Smooth muscle cell (in vitro differentiated cells): ENCODE results near the gene ZNF439. TPM values are rescaled to one million over a fixed set of nuclear protein-coding genes. Genes with fewer than 3 reads are reported as not detected.
"Not testable (repeated sequence)": the region's sequence is repeated elsewhere in the genome, so short reads cannot be mapped to it uniquely, and the experiment has no call there.

Experiments
- DNase-seq: peaks from one replicate; lab custom pipeline; 2025; ENCODE audit not compliant: unreplicated experiment; lab: John Stamatoyannopoulos, UW
- H2AFZ ChIP-seq: fragments of 200-600 bp; sonication (generic); 2 replicates; pipeline ENCODE4 v1.6.0; 2016; ENCODE audit warnings: antibody characterized with exemption, low read depth, mild to moderate bottlenecking
- H3F3A ChIP-seq: fragments of 200-600 bp; sonication (generic); 2 replicates; pipeline ENCODE4 v1.6.0; 2017; ENCODE audit warnings: antibody characterized with exemption, low read depth
- H3K27ac ChIP-seq: fragments of 200-600 bp; sonication (generic); 2 replicates; pipeline ENCODE4 v1.5.1; 2016; ENCODE audit warnings: low read depth, mild to moderate bottlenecking
- H3K27me3 ChIP-seq: fragments of 200-600 bp; sonication (generic); 2 replicates; pipeline ENCODE4 v1.6.1; 2016; ENCODE audit warnings: low read depth, mild to moderate bottlenecking
- H3K36me3 ChIP-seq: fragments of 200-600 bp; sonication (generic); 2 replicates; pipeline ENCODE4 v1.5.1; 2016; ENCODE audit warnings: low read depth
- H3K4me1 ChIP-seq: fragments of 200-600 bp; sonication (generic); 2 replicates; pipeline ENCODE4 v1.5.1; 2016; ENCODE audit warnings: low read depth
- H3K4me2 ChIP-seq: fragments of 200-600 bp; sonication (generic); 2 replicates; pipeline ENCODE4 v1.6.0; 2016; ENCODE audit warnings: mild to moderate bottlenecking
- H3K4me3 ChIP-seq: fragments of 200-600 bp; sonication (generic); 2 replicates; pipeline ENCODE4 v1.5.1; 2016; ENCODE audit warnings: mild to moderate bottlenecking
- H3K79me2 ChIP-seq: fragments of 200-600 bp; sonication (generic); 2 replicates; pipeline ENCODE4 v1.6.0; 2016; ENCODE audit warnings: low read depth, mild to moderate bottlenecking
- H3K9ac ChIP-seq: fragments of 200-600 bp; sonication (generic); 2 replicates; pipeline ENCODE4 v1.6.0; 2016; ENCODE audit warnings: low read depth
- H3K9me3 ChIP-seq: fragments of 200-600 bp; sonication (generic); replicated peaks from 2 replicates; pipeline ENCODE4 v1.5.1; 2016; ENCODE audit warnings: low read depth
- H4K20me1 ChIP-seq: fragments of 200-600 bp; sonication (generic); 2 replicates; pipeline ENCODE4 v1.6.0; 2016; ENCODE audit warnings: low read depth
- CTCF ChIP-seq: fragments of 200-600 bp; sonication (generic); IDR thresholded peaks from 2 replicates; pipeline ENCODE4 v1.5.1; 2017; ENCODE audit warnings: borderline replicate concordance, mild to moderate bottlenecking, antibody characterized with exemption; ENCODE audit not compliant: insufficient read depth, poor library complexity, severe bottlenecking
- WGBS: methylation state at CpG from one replicate; pipeline ENCODE4 v1.1.7; 2016; ENCODE audit warnings: low lambda C conversion rate; 5-methylcytosine and 5-hydroxymethylcytosine counted together
- polyA plus RNA-seq: library from polyadenylated mRNA; unstranded; fragments of >200 nt; fragmentation: Nextera tagmentation; extraction: Ambion mirVana; gene quantifications from 2 replicates; pipeline ENCODE4 v1.2.1, GENCODE V29; 2016
- total RNA-seq: library from RNA; depleted of rRNA; stranded (reverse); fragments of >200 nt; gene quantifications from 2 replicates; pipeline ENCODE4 v1.2.3, GENCODE V29; 2014

The ZNF439 gene
- total and polyA plus RNA-seq, 2 experiments from 2014 or later = 1.4 to 1.9 TPM

DNA sequence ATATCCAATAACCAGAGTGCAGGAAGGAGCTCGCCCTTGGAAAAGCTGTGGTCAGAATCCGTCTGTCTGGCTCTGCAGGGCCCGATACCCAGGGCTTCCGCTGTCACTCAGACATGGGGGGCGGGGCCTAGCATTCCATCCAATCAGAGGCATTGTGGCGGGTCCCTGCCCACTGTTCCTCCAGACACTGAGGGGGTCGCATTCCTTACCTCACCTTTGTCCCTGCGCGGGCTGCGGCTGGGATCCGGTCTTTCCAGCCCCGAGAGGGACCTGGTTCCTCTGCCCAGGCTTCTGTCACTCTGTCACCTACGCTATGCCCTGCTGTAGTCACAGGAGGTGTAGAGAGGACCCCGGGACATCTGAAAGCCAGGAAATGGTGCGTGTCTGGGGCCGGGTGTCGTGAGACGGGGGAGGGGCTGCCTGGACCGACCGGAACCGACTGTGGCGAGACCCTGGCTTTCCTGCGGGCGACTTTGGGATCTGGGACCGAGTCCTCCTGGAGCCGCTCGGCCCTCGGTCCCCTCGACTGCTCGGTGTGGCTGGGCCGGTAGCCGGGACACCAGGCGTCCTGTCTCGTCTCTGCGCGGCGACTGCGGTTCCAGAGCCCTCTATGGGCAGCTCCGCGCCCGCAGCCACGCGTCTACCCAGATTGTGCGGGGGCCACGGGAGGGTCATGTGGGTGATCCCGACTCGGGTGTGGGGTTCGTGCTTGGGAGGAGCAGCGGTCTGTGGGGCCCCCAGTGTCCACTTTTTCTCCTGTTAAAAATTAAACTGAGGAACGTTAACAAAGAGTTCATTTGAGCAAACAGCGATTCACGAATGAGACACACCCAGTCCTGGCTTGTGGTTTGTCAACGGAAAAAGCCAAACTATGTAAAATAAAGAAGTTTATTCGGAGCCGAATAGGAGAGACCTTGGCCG lies 39.3 kb downstream of the ZNF439 start, which contains the start of gene ZNF69:
ZNF69 (plus strand) TSS at position 172 of the 921 bp plus-strand sequence; CDS start at position 314, 142 bp downstream.
- no peak for TF ChIP-seq CTCF
- peak; percentile 77 for DNase-seq
- Histone ChIP-seq H4K20me1 (no peaks in the 10 kb centered on the region), H3K9me3 (no peaks in the 10 kb centered on the region), H3K4me2 (peak within 1 kb of the TSS; percentile 87), H3K4me3 (peak within 1 kb of the TSS; percentile 80), H3F3A (no peaks in the 10 kb centered on the region), H3K27ac (peak within 1 kb of the TSS; percentile 79), H3K9ac (peak within 1 kb of the TSS; percentile 79), H3K79me2 (peaks cover 27% of the 10 kb centered on the region), H3K4me1 (peaks cover 17% of the 10 kb centered on the region), H3K27me3 (no peaks in the 10 kb centered on the region), H2AFZ (peak within 1 kb of the TSS; percentile 92), H3K36me3 (no peaks in the 10 kb centered on the region)
- WGBS = 1% methylated on average over 56 of the region's 56 CpGs

DNA sequence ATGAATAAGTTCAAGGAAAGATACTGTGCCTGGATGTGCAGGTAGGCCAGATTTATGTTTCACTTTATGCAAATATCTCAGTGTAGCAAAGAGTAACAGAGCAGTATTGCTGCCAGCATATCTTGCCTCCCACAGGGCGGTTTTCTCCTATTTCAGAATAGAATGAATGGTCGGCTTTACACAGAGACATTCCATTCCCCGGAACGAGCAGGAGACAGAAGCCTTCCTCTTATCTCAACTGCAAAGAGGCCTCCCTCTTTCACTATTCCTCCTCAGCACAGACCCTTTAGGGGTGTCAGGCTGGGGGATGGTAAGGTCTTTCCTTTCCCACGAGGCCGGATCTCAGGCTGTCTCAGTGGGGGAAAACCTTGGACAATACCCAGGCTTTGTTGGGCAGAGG lies 41.4 kb downstream of the ZNF439 start:
- H3F3A ChIP-seq, H3K9me3 ChIP-seq, H4K20me1 ChIP-seq, H2AFZ ChIP-seq, DNase-seq, H3K27me3 ChIP-seq, H3K9ac ChIP-seq, H3K36me3 ChIP-seq, H3K4me2 ChIP-seq, H3K27ac ChIP-seq: not testable (repeated sequence)
- 46% methylated on average over 6 of the region's 6 CpGs for WGBS
- Histone ChIP-seq H3K79me2 (peaks cover 40% of the 10 kb centered on the region), H3K4me3 (peak overlapping the region; percentile 80), H3K4me1 (peaks cover 17% of the 10 kb centered on the region)

- Histone ChIP-seq H3K4me1 (peaks cover 17% of the 10 kb centered on the region), H3K4me3 (no peak overlapping the region), H3K9ac (no peak overlapping the region), H4K20me1 (no peaks in the 10 kb centered on the region), H3K27me3 (no peaks in the 10 kb centered on the region), H3K79me2 (peaks cover 40% of the 10 kb centered on the region), H3K9me3 (no peaks in the 10 kb centered on the region), H3K27ac (no peak overlapping the region), H3F3A (no peaks in the 10 kb centered on the region), H2AFZ (no peak overlapping the region), H3K4me2 (no peak overlapping the region), H3K36me3 (peaks cover 4% of the 10 kb centered on the region)
- TF ChIP-seq CTCF = no peak
- 88% methylated on average over 5 of the region's 5 CpGs for WGBS
- DNase-seq = no peak
Measured at GRCh38 chr19:11890634-11891033, 42.1 kb downstream of the ZNF439 start.

- Histone ChIP-seq H2AFZ (no peak overlapping the region), H3K9me3 (peaks cover 2% of the 10 kb centered on the region), H3K9ac (no peak overlapping the region), H3K4me2 (no peak overlapping the region), H3K27me3 (no peaks in the 10 kb centered on the region), H3F3A (no peaks in the 10 kb centered on the region), H3K4me3 (no peak overlapping the region), H4K20me1 (no peaks in the 10 kb centered on the region), H3K4me1 (peaks cover 8% of the 10 kb centered on the region), H3K27ac (no peak overlapping the region), H3K79me2 (peaks cover 43% of the 10 kb centered on the region), H3K36me3 (peaks cover 6% of the 10 kb centered on the region)
- 98% methylated on average over 6 of the region's 6 CpGs for WGBS
- no peak for DNase-seq
- no peak for TF ChIP-seq CTCF
Measured at GRCh38 chr19:11894851-11895250, 46.3 kb downstream of the ZNF439 start.
